Adrenal gland (tissue), 5 donors: ENCODE measurements around the gene STXBP3.

ENCODE experiments used
- CTCF ChIP-seq, 6 experiments: fragments of 450-650 bp in 4 of 6; fragments of 200-600 bp in 2 of 6; sonication (generic) in 1 of 6; IDR thresholded peaks; 1 replicate in 5 of 6; 2 replicates in 1 of 6; pipeline versions ENCODE4 v1.5.1 to v1.8.0; 2016 to 2021; ENCODE audit warnings: antibody characterized with exemption in 6 of 6, mild to moderate bottlenecking in 2 of 6, moderate library complexity in 1 of 6
- POLR2A ChIP-seq, 2 donors: fragments of 450-650 bp; IDR thresholded peaks; one replicate each; pipeline ENCODE4 v1.6.1; 2017; ENCODE audit warnings: antibody characterized with exemption in 2 of 2, mild to moderate bottlenecking in 2 of 2, moderate library complexity in 1 of 2
- donor health status: DM: no; HTN: no; CAD: no.

DNA sequence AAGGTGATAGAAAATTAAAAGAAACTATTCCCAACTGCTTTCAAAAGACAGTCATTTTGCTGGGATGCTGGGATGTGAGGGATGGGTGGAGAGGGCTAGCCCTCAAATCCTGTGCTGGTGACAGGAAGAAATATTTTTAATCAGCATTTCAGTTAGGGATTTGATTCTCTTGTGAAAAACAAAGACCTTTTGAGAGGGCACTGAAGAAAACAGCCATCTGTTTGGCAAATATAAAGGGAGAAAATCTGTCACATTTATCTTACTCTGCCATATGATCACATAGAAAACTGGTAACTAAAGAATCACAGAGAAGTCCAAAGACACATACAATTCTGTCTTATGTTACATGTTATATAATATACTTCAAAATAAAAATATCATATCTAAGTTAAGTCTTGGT, 12.3 kb downstream of the STXBP3 start:
- TF ChIP-seq CTCF (IDR thresholded peaks at IDR 0.05) (no peak), POLR2A (IDR thresholded peaks at IDR 0.05) (no peak)
